Endodermal cell (in vitro differentiated cells): Measurements from ENCODE around the gene ANKRD52. TPM values are rescaled to one million over a fixed set of nuclear protein-coding genes. Genes with fewer than 3 reads are reported as not detected.

Source experiments
- DNase-seq: peaks from one replicate; pipeline ENCODE4 v3.0.0-alpha.2; 2017
- H3K27ac ChIP-seq: 2 replicates; pipeline ENCODE4 v1.5.1; 2013; ENCODE audit warnings: mild to moderate bottlenecking, low read depth, low read length, moderate library complexity
- H3K27me3 ChIP-seq: 2 replicates; pipeline ENCODE4 v1.6.1; 2013; ENCODE audit warnings: mild to moderate bottlenecking, low read length, moderate library complexity; ENCODE audit not compliant: insufficient read depth, control insufficient read depth, poor library complexity, severe bottlenecking
- H3K36me3 ChIP-seq: 2 replicates; pipeline ENCODE4 v1.7.0; 2013; ENCODE audit warnings: mild to moderate bottlenecking, low read length, moderate library complexity; ENCODE audit not compliant: control insufficient read depth, insufficient read depth
- H3K4me1 ChIP-seq: one replicate; pipeline ENCODE4 v1.7.0; 2013; ENCODE audit warnings: low read length; ENCODE audit not compliant: control insufficient read depth, insufficient read depth
- H3K4me3 ChIP-seq: 2 replicates; pipeline ENCODE4 v1.5.1; 2013; ENCODE audit warnings: mild to moderate bottlenecking, low read length, moderate library complexity
- H3K9ac ChIP-seq: 2 replicates; pipeline ENCODE4 v1.6.1; 2013; ENCODE audit warnings: mild to moderate bottlenecking, low read length, moderate library complexity; ENCODE audit not compliant: poor library complexity, severe bottlenecking; ENCODE audit errors: extremely low read depth
- H3K9me3 ChIP-seq: 2 replicates; pipeline ENCODE4 v1.6.1; 2013; ENCODE audit warnings: mild to moderate bottlenecking, low read length, moderate library complexity; ENCODE audit not compliant: control insufficient read depth
- H3K27ac Mint-ChIP-seq: 2 replicates; pipeline ENCODE4 v1.8.0; 2020; ENCODE audit warnings: mixed read lengths
- H3K27me3 Mint-ChIP-seq: 2 replicates; pipeline ENCODE4 v1.8.0; 2021; ENCODE audit warnings: mild to moderate bottlenecking, mixed read lengths; ENCODE audit not compliant: insufficient read depth
- H3K36me3 Mint-ChIP-seq: 2 replicates; pipeline ENCODE4 v1.8.0; 2020; ENCODE audit warnings: low read depth, mixed read lengths
- H3K4me1 Mint-ChIP-seq: 2 replicates; pipeline ENCODE4 v1.8.0; 2020; ENCODE audit warnings: mixed read lengths
- H3K4me3 Mint-ChIP-seq: 2 replicates; pipeline ENCODE4 v1.8.0; 2020; ENCODE audit warnings: mild to moderate bottlenecking, moderate library complexity, mixed read lengths
- H3K9me3 Mint-ChIP-seq: 2 replicates; pipeline ENCODE4 v1.8.0; 2020; ENCODE audit warnings: mild to moderate bottlenecking, mixed read lengths
- CTCF ChIP-seq: fragments of 200-600 bp; sonication (generic); conservative IDR thresholded peaks from 2 replicates; pipeline ENCODE4 v1.5.0; 2021; ENCODE audit warnings: antibody characterized with exemption, mild to moderate bottlenecking
- WGBS, 2 experiments: methylation state at CpG; one replicate each; pipeline versions ENCODE4 v1.1.5 to v1.1.7; 2013; ENCODE audit warnings: missing lambda C conversion rate in 2 of 2, mixed read lengths in 1 of 2; ENCODE audit not compliant: insufficient coverage in 1 of 2, insufficient read length in 1 of 2; 5-methylcytosine and 5-hydroxymethylcytosine counted together
- total RNA-seq, 2 donors: library from RNA; stranded (reverse); fragmentation: NEBNext Ultra II Directional in 1 of 2; extraction: Animal tissue kit (Norgen Biotek cat#: 25700) in 1 of 2; gene quantifications; 2 replicates in 1 of 2; 3 replicates in 1 of 2; pipeline ENCODE4 v1.2.1, GENCODE V29; 2021

The ANKRD52 gene
- total RNA-seq, 2 donors from 2014 or later, result 39.3 to 54.9 TPM

- Histone ChIP-seq H3K9me3 (no peaks in the 10 kb centered on the region), H3K4me1 (no peaks in the 10 kb centered on the region), H3K9ac (no peak overlapping the region), H3K27me3 (no peaks in the 10 kb centered on the region), H3K27ac (no peak overlapping the region), H3K36me3 (peaks cover 13% of the 10 kb centered on the region), H3K4me3 (no peak overlapping the region)
- DNase-seq, result no peak
- no peak overlapping the region for H3K27ac Mint-ChIP-seq
- H3K27me3 Mint-ChIP-seq, result no peaks in the 10 kb centered on the region
- H3K4me3 Mint-ChIP-seq, result no peak overlapping the region
- 93 to 94% methylated on average over 6 to 8 of the region's 8 CpGs for WGBS, 2 experiments
- H3K36me3 Mint-ChIP-seq, result peaks cover 10% of the 10 kb centered on the region
- H3K9me3 Mint-ChIP-seq, result no peaks in the 10 kb centered on the region
- TF ChIP-seq CTCF, result no peak
- H3K4me1 Mint-ChIP-seq, result peaks cover 19% of the 10 kb centered on the region
Observed at GRCh38 chr12:56260380-56260779, 2.2 kb upstream of the ANKRD52 start.

GRCh38 chr12:56258820-56259183, 618 bp upstream of the ANKRD52 start:
- Histone ChIP-seq H3K4me1 (no peaks in the 10 kb centered on the region), H3K9me3 (no peaks in the 10 kb centered on the region), H3K27ac (peak overlapping the region; percentile 41), H3K27me3 (no peaks in the 10 kb centered on the region), H3K4me3 (peak overlapping the region; percentile 96), H3K9ac (peak overlapping the region; percentile 53), H3K36me3 (peaks cover 29% of the 10 kb centered on the region)
- H3K36me3 Mint-ChIP-seq, result peaks cover 23% of the 10 kb centered on the region
- peak overlapping the region; percentile 85 for H3K27ac Mint-ChIP-seq
- no peaks in the 10 kb centered on the region for H3K27me3 Mint-ChIP-seq
- H3K4me3 Mint-ChIP-seq, result peak overlapping the region; percentile 95
- H3K9me3 Mint-ChIP-seq, result no peaks in the 10 kb centered on the region
- no peak for DNase-seq
- TF ChIP-seq CTCF, result no peak
- 42 to 47% methylated on average over 7 to 9 of the region's 9 CpGs for WGBS, 2 experiments
- peaks cover 19% of the 10 kb centered on the region for H3K4me1 Mint-ChIP-seq

GRCh38 chr12:56257491-56258067, 605 bp downstream of the ANKRD52 start:
- peak overlapping the region; percentile 84 for H3K27ac Mint-ChIP-seq
- peak overlapping the region; percentile 95 for H3K4me3 Mint-ChIP-seq
- H3K9me3 Mint-ChIP-seq, result no peaks in the 10 kb centered on the region
- 0 to 1% methylated on average over 15 to 25 of the region's 27 CpGs for WGBS, 2 experiments
- Histone ChIP-seq H3K27ac (no peak overlapping the region), H3K36me3 (peaks cover 41% of the 10 kb centered on the region), H3K4me1 (no peaks in the 10 kb centered on the region), H3K9ac (peak overlapping the region; percentile 59), H3K27me3 (no peaks in the 10 kb centered on the region), H3K4me3 (peak overlapping the region; percentile 96), H3K9me3 (no peaks in the 10 kb centered on the region)
- H3K36me3 Mint-ChIP-seq, result peaks cover 35% of the 10 kb centered on the region
- H3K27me3 Mint-ChIP-seq, result no peaks in the 10 kb centered on the region
- no peak for TF ChIP-seq CTCF
- peak; percentile 93 for DNase-seq
- peaks cover 19% of the 10 kb centered on the region for H3K4me1 Mint-ChIP-seq
